GM19395 (cell line): ENCODE data around the gene CDT1.

Experiments
- ATAC-seq: cut with Tn5 transposase; IDR thresholded peaks from one replicate; pipeline ENCODE4 v1.9.1; 2021; ENCODE audit warnings: mild to moderate bottlenecking, moderate library complexity; ENCODE audit not compliant: unreplicated experiment

CDT1 gene

DNA sequence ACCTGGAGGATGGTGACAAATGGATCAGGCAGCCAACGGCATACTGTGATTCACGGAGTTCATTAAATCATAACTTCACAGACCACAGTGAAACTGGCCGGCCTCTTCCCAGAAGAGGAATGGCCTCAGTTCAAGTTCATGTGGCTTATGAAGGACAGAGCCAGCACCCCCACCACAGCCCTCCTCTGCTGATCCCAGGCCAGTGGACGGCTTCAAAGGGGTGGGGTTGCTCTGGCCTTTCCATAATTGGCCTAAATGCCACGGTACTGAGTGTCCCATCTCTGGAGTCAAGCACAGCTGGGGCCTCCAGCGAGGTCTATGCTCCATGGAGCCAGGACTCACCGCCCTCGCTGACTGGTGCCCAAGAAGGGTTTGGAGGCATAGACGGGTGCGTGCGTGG lies 31.8 kb downstream of the CDT1 start:
- no peak for ATAC-seq

DNA sequence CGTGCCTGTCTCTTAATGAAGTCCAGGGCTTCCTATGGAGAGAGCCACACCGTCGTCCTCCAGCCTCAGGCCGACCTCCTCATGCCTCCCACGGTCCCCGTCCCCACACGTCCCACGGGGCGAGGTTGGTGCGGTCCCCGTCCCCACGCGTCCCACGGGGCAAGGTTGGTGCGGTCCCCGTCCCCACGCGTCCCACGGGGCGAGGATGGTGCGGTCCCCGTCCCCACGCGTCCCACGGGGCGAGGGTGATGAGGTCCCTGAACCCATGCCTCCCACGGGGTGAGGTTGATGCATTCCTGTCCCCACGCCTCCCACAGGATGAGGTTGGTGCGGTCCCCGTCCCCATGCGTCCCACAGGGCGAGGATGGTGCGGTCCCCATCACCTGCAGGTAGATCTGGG lies 32.2 kb downstream of the CDT1 start:
- ATAC-seq: no peak

DNA sequence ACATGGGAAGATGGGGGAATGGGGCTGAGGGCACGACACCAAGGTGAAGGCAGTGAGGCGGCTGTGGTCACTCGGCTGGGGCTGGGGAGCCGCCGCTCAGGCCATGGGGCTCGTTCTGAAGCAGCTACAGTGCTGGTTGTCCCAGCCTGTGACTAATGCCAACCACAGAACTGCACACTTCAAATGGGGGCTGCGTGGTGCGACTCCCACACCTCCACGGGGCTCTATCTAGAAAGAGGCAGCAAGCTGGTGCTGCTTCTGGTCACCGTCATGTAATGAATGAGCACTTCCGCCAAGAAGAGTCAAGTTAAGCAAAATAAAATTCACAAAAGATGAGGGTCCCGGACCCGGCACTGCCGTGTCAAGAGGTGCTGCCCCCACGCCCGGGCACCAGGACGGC lies 33.2 kb downstream of the CDT1 start:
- ATAC-seq: no peak

DNA sequence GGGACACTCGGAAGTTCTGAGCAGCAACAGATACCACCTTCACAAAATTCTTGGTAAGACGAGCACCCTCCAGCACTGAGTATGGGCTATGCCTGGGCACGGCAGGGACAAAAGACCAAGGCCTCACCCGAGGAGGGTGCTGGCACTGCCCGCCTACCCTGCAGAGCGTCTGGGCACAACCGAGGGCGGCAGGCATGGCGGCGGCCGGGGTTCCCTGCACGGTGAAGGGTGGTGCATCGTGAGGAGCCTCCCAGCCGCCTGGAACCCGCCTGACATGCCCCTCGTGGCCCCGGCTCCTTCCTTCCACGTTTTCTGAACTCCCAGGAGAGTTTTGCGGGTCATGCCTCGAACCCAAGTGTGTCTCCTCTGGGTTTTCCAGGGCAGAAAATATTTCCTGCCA lies 34.2 kb downstream of the CDT1 start:
- ATAC-seq: no peak

DNA sequence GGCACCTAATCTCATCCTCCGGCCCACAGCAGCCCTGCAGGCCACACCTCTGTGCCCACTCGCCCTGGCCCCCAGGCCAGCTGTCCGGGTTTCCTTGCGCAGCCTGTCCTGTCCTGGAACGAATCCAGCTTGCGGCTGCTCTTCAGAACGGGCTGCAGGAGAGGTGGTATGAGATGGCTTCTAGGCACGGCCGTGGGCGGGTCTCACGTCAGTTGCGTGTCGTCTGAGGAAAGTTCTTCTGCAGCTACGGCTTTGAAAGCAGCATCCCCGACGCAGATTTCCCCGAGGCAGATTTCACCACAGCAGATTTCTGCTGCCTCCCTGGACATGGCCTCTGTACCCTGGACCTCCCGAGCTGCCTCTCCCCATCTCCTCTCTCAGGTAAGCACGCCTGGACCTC lies 35.0 kb downstream of the CDT1 start:
- ATAC-seq: no peak

DNA sequence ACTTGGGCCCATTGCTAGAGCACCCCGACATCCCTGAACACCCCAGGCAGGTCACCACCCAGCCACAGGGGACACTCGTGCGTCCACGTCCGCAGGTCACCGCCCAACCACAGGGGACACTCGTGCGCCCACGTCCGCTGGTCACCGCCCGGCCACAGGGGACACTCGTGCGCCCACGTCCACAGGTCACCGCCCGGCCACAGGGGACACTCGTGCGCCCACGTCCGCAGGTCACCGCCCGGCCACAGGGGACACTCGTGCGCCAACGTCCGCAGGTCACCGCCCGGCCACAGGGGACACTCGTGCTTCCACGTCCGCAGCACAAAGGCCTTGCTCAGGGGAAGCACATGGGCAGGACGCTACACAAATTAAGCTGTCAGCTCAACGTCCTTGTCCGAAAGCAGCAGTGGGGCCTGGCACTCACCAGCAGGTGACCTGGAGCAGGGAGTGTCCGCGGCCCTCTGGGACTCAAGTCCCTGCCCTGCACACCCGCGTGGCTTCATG lies 35.5 kb downstream of the CDT1 start:
- no peak for ATAC-seq

DNA sequence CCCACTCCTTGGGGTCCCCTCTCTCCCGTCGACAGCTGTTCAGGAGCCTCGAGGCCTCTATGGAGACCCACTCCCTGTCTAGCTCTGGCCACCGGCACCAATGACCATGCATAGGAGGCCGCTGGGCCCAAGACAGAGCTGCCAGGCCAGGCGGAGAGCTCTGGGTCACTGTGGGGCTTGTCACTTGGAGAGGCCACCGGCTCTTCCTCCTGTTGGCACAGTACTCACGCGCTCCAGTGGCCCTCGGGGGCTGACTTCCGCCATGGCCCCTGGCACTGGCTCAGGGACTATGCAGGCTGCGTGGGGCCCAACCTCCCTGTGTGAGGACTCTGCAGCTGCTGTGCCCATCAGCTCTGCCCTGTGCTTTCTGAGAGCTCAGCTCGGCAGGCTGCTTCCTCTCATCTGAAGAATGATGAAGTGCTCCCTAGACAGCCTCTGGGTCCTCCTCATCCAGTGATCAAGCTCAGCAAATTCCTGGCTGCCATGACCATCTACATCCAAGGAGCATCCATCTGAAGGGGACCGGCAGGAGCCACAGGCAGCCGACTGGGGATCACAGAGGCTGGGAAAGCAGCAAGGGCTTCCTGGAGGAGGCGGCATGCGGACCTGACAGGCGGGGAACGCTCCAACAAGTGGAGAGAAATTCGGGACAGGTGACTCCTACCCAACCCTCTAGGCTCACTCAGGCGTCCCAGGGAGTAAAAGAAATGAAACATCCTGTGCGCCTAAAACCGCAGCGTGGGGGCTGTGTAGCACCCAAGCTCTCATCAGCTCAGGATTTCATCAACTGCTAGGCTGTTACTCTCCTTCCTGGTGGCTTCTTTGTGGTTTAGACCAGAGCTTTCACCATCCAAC lies 36.4 kb downstream of the CDT1 start:
- ATAC-seq: no peak

DNA sequence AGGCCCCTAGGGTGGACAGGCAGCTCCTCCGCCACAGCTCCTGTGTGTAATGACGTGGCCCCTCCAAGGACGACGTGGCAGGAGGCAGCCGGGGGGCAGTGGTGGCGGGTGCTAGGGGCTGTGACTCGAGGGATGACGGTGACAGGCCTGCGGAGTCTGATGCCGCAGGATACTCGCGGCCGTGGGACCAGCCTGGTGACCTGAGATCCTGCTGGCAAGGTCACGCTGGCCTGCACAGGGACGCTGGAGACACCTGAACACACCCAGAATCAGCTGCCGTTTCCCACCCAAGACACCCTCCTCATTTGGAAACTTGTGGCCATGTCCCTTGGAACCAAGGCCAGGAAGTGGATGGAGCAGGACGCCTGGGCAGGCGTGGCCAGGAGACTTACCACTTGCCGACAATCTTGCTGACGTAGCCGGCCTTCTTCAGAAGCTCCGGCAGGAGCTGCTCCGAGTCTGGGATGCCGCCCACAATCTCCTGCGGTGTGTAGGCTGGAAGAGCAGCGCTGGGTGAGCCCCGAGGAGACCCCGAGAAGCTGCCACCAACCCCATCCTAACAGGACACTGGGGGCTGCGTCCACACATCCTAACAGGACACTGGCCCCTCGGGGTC lies 37.1 kb downstream of the CDT1 start:
- ATAC-seq: no peak

DNA sequence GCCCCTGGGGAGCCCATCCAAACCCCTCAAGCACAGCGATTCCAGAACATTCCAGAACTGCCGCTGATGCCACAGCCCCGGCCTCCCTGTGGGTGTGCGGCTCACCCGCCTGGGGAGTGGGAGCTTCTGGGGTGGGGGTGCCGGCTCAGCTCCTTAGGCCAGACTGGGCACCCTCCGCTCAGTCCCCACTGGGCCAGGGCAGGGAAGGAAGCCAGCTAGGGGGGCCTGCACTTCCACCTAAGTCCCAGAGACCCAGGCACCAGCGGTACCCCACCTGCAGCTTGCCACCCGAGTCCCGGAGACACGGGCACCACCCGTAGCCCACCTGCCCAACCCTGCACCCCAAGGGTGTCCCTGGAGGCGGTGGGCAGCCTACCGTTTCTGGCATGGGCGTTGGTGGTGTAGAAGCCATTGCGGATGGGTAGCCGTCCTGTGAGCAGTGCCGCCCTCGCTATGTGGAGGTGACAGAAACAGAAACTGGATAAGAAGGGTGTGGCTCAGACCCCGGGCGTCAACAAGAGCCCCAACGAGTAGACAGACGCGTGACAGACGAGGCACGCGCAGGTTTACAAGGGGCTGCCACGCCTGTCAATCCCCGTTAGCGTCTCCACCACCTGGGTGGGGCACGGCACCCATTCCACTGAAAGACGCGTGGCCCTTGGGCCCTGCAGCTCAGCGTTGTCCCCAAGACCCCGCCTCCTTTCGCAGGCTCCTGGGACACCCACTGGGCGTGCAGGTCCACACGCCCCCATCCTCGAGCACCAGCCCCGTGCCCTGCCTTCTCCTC lies 38.1 kb downstream of the CDT1 start:
- ATAC-seq: no peak

DNA sequence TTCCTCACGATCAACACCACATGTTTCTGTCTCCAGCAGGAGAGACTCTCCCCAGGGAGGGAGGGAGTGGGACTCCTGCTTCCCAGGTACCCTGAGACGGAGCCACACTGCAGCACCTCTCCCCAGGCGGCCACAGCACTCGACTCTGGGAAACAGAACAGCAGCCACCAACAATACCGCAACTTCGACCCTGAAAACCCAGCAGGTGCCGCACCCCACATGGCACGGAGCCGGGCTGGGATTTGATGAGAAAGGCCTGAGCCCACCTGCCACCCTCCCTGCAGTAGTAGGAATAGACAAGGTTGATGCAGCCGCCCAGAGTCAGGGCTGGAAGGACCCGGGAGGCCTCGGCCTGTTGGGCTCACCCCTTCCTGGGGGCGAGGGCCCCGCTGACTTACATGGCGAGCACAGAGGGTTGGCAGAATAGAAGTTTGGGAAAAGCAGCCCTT lies 38.7 kb downstream of the CDT1 start:
- ATAC-seq: no peak

DNA sequence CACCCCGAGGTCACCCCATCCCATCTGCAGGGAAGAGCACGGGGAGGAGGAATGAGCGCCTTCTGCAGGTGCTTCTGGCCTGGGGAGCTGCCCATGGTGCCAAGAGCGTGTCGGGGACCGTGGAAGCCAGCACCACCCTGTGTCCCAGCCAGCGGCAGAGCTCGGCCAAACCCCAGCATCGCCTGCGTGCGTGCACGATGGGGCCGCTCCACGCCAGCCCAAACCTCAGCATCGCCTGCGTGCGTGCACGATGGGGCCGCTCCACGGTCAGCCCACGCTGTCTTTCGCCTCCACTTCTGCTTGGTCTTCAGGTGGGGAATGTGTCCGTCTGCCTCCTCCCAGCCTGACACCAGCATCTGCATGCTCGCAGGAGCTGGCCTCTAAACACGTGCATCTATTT lies 39.2 kb downstream of the CDT1 start:
- no peak for ATAC-seq

DNA sequence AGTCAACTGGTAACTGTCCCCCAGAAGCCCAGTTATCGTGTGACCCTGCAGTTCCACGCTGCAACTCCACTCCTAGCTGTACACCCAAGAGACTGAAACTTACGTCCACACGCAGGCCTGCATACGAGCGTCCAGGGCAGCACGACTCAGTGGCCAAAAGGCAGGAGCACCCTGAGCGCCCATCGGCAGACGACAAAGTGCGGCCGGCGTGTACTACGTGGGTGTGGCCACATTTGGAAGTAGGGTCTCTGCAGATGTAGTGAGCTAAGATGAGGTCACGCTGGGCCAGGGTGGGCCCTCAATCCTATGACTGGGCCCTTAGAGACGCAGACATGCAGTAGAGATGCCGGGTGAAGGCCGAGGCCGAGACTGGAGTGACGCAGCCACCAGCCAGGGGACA lies 39.7 kb downstream of the CDT1 start:
- ATAC-seq: no peak

DNA sequence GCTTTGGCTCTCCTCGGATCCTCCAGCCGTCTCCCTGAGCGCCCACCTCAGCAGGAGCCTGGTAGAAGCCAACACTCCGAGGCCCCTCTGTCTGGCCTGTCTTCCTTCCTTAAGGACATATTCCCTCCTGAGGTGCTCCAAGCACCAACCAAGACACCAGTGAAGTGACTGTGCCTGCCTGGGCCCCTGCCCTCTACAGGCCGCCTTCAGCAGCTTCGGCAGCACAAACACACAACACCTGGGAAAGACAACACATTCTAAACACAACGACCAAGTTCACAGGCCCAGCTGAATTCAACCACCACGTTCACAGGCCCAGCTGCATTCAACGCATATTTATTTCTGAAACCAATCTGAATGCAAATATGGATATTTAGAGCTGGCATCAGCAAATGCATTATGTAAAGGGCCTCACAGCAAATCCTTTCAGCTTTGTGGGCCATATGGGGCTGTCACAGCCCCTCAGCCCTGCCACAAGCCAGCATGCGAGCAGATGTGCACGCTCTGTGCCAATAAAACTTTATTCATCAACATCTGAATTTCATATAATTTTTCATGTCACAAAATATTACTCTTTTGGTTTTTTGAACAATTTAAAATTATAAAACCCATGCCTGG lies 40.9 kb downstream of the CDT1 start:
- ATAC-seq: no peak

DNA sequence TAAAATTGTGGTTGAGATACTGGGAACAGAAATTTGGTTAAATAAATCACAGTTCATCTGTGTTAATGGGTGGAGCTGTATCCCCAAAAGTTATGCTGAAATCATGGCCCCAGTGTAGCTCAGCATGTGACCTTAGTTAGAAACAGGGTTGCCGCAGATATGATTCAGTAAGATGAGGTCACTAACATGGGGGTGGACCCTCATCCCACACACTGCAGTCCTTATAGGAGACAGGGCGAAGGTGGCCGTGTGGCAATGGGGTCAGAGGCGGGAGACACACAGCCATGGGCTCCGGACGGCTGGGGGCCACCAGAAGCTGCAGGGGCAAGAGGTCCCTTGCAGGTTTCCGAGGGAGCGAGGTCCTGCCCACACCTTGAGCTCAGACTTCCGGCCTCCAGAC lies 42.5 kb downstream of the CDT1 start:
- no peak for ATAC-seq

DNA sequence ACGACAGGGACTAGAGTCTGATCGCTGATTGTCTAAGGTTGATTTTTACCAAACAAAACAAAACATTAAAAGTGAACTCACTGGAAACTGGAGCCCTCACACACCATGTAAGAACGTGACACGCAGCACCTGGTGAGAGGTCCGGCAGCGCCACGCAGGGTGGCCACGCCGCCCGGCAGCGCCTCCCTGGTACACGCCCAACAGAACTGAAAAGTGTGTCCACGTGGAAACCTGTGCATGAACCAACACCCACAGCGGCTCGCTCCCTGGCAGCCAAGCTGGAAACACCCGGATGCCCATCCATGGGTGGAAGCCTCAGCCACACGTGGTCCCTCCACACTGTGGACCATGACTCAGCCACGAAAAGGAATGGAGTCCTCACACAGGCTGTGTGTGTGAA lies 44.1 kb downstream of the CDT1 start:
- no peak for ATAC-seq

DNA sequence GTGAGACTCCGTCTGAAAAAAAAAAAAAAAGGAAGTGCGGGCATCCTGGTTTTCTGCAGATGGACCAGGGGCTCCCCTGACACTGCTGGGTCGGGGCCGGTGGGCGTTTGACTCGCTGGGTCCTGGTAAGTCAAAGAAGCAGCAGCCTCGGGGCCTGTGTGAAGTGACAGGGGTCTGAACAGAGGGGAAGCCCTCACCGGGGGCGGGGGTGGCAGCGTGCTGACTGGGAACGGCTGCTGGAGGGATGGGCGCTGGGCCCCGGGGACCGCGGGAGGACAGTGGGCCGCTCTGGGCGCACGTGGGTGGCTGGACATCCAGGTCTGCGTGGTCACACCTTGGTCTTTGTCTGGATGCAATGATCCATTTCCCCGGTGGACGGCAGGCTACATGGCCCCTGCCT lies 45.0 kb downstream of the CDT1 start:
- ATAC-seq: no peak

DNA sequence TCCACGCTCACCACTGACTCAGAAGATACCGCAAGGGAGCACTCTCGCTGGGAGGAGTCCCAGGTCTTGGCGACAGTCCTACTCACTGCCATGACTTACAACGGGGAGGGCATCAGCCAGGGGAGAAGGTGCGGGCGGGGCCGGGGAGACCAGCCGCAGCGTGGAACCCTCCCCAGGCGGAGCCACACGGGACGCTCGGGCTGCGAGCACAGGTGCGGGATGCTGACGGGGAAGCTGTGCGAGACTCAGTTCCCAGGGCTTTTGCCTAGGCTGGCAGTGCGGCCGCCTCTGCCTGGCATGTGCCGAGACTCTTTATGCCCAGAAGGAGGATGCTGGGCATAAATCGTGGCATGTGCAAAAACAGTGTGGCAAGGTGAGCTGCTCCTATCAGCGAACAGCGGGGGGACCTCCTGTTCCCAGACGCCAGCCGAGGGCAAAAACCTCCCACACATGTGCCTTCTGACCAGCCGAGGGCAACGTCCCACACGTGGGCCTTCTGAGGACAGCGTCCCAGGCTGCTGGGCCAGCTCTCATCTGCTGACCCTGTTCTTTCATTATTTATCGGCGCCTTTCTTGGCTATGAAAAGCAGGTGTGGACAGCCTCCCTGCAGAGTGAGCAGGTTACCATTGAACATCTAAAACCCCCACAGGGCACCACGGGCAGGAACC lies 47.1 kb downstream of the CDT1 start:
- ATAC-seq: no peak

DNA sequence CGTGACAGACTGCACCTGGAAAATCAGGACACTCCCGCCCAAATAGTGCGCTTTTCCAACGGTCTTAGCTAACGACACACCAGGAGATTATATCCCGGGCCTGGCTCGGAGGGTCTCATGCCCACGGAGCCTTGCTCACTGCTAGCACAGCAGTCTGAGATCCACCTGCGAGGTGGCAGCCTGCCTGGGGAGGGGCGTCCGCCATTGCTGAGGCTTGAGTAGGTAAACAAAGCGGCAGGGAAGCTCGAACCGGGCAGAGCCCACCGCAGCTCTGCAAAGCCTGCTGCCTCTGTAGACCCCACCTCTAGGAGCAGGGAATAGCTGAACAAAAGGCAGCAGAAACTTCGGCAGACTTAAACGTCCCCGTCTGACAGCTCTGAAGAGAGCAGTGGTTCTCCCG lies 48.0 kb downstream of the CDT1 start:
- ATAC-seq: no peak

DNA sequence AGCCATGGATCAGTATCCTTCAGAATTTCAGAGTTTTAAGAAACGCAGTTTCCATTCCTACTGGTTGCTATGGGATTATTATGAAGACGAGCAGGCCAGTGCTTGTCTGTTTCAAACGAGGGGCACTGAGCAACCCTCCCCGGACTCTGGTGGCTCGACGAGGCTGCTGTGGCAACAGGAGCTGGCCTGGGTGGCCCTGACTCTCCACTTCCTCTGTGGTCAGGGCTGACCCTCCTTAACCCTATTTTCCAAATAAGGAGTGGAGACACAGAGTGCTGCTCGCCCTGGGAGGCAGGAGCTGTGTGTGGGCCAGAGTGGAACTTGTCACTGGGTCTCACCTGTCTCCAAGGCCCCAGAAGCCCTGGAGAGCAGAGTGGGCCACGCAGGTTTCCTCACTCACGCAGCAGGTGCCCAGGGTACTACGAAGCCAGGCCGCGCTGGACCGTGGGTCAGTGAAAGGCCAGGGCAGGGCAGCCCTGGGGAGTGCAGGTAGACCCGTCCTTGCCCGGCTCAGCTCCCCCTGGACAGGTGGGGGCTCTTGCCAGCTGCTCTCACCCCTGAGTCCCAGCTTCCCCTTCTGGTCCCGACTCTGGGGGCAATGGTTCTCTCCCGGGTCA lies 49.8 kb downstream of the CDT1 start:
- ATAC-seq: no peak
